CD14-positive monocyte (primary cell): Measurements from ENCODE around the gene SYNJ2. TPM values are rescaled to one million over a fixed set of nuclear protein-coding genes. Genes with fewer than 3 reads are reported as not detected.
"Not testable (repeated sequence)": the region's sequence is repeated elsewhere in the genome, so short reads cannot be mapped to it uniquely, and the experiment has no call there.

Source experiments
- DNase-seq, 3 donors: peaks; one replicate each; pipeline ENCODE4 v3.0.0-alpha.2; 2011 to 2022
- H2AFZ ChIP-seq: 2 replicates; pipeline ENCODE4 v1.6.0; 2012; ENCODE audit warnings: mild to moderate bottlenecking, low read depth, low read length, inconsistent platforms; ENCODE audit not compliant: insufficient read depth, poor library complexity, severe bottlenecking
- H3K27ac ChIP-seq, 2 donors: 1 replicate in 1 of 2; 2 replicates in 1 of 2; pipeline ENCODE4 v1.5.1; 2012 to 2013; ENCODE audit warnings: low read length in 2 of 2, control low read depth in 1 of 2, inconsistent platforms in 1 of 2, low read depth in 1 of 2, mild to moderate bottlenecking in 1 of 2
- H3K27me3 ChIP-seq, 2 donors: one replicate each; pipeline versions ENCODE4 v1.6.0 to v1.6.1; 2011 to 2013; ENCODE audit warnings: low read length in 2 of 2; ENCODE audit not compliant: control insufficient read depth in 2 of 2, insufficient read depth in 2 of 2
- H3K36me3 ChIP-seq, 2 donors: replicated peaks in 1 of 2; 1 replicate in 1 of 2; 2 replicates in 1 of 2; pipeline versions ENCODE4 v1.5.1 to v1.6.1; 2012 to 2013; ENCODE audit warnings: low read length in 2 of 2, control low read depth in 1 of 2, inconsistent platforms in 1 of 2, mild to moderate bottlenecking in 1 of 2; ENCODE audit not compliant: insufficient read depth in 2 of 2, control insufficient read depth in 1 of 2
- H3K4me1 ChIP-seq, 2 donors: 1 replicate in 1 of 2; 2 replicates in 1 of 2; pipeline versions ENCODE4 v1.5.1 to v1.6.1; 2012 to 2013; ENCODE audit warnings: low read length in 2 of 2, control low read depth in 1 of 2, inconsistent platforms in 1 of 2, mild to moderate bottlenecking in 1 of 2, moderate library complexity in 1 of 2; ENCODE audit not compliant: insufficient read depth in 2 of 2, control insufficient read depth in 1 of 2
- H3K4me2 ChIP-seq: replicated peaks from 2 replicates; pipeline ENCODE3; 2012; ENCODE audit warnings: low read length, moderate library complexity, mild to moderate bottlenecking; ENCODE audit not compliant: poor library complexity, severe bottlenecking; ENCODE audit errors: extremely low read depth
- H3K4me3 ChIP-seq, 3 experiments: fragments of 200-600 bp in 1 of 3; sonication (generic) in 1 of 3; replicated peaks in 1 of 3; 1 replicate in 2 of 3; 2 replicates in 1 of 3; pipeline ENCODE4 v1.5.1; 2011 to 2013; ENCODE audit warnings: low read length in 3 of 3, mild to moderate bottlenecking in 3 of 3, control low read depth in 2 of 3, low read depth in 2 of 3, inconsistent platforms in 1 of 3, moderate library complexity in 1 of 3
- H3K79me2 ChIP-seq: 2 replicates; pipeline ENCODE4 v1.6.0; 2012; ENCODE audit warnings: mild to moderate bottlenecking, control low read depth, inconsistent platforms, low read length, moderate library complexity; ENCODE audit not compliant: insufficient read depth
- H3K9ac ChIP-seq: 2 replicates; pipeline ENCODE4 v1.6.0; 2017; ENCODE audit warnings: low read length, mild to moderate bottlenecking; ENCODE audit not compliant: insufficient read depth, poor library complexity, severe bottlenecking
- H3K9me3 ChIP-seq, 2 donors: replicated peaks in 1 of 2; 1 replicate in 1 of 2; 2 replicates in 1 of 2; pipeline versions ENCODE4 v1.5.1 to v1.6.1; 2012 to 2013; ENCODE audit warnings: low read length in 2 of 2, control low read depth in 1 of 2; ENCODE audit not compliant: control insufficient read depth in 1 of 2, insufficient read depth in 1 of 2
- H4K20me1 ChIP-seq: 2 replicates; pipeline ENCODE4 v1.6.0; 2012; ENCODE audit warnings: mild to moderate bottlenecking, low read length, control low read depth, moderate library complexity; ENCODE audit not compliant: insufficient read depth
- H3K27ac Mint-ChIP-seq, 7 donors: one replicate each; pipeline ENCODE4 v1.8.0; 2020; ENCODE audit warnings: mild to moderate bottlenecking in 7 of 7, mixed read lengths in 7 of 7, moderate library complexity in 6 of 7, inconsistent platforms in 2 of 7
- H3K27me3 Mint-ChIP-seq, 3 donors: one replicate each; pipeline ENCODE4 v1.8.0; 2021 to 2022; ENCODE audit warnings: low read depth in 3 of 3, mild to moderate bottlenecking in 3 of 3, mixed read lengths in 3 of 3, moderate library complexity in 3 of 3, inconsistent platforms in 1 of 3
- H3K36me3 Mint-ChIP-seq, 2 donors: one replicate each; pipeline ENCODE4 v1.8.0; 2020; ENCODE audit warnings: mixed read lengths in 2 of 2, inconsistent platforms in 1 of 2, mild to moderate bottlenecking in 1 of 2
- H3K4me1 Mint-ChIP-seq: one replicate; pipeline ENCODE4 v1.8.0; 2020; ENCODE audit warnings: mild to moderate bottlenecking, mixed read lengths
- H3K4me3 Mint-ChIP-seq, 2 donors: one replicate each; pipeline ENCODE4 v1.8.0; 2020; ENCODE audit warnings: mild to moderate bottlenecking in 2 of 2, mixed read lengths in 2 of 2, moderate library complexity in 1 of 2
- H3K9me3 Mint-ChIP-seq, 7 donors: one replicate each; pipeline ENCODE4 v1.8.0; 2020 to 2022; ENCODE audit warnings: mixed read lengths in 7 of 7, mild to moderate bottlenecking in 6 of 7, moderate library complexity in 6 of 7, inconsistent platforms in 2 of 7
- CTCF ChIP-seq: fragments of 200-600 bp; IDR thresholded peaks from one replicate; pipeline ENCODE4 v1.8.0; 2022; ENCODE audit warnings: antibody characterized with exemption, mild to moderate bottlenecking
- WGBS: methylation state at CpG from one replicate; pipeline ENCODE4 v1.1.5; 2013; ENCODE audit warnings: missing lambda C conversion rate; ENCODE audit not compliant: insufficient coverage; 5-methylcytosine and 5-hydroxymethylcytosine counted together
- intact Hi-C, 2 donors: fragments of 100-400 bp; cut with micrococcal nuclease; formaldehyde crosslinking; loops; one replicate each; pipeline versions ENCODE4 v1.15.0 to v1.15.1; 2023
- polyA plus RNA-seq, 3 donors: library from polyadenylated mRNA; depleted of rRNA in 1 of 3; unstranded in 2 of 3; stranded (reverse) in 1 of 3; fragments of 300-500 nt in 2 of 3; fragments of >200 nt in 1 of 3; fragmentation: Illumina TruSeq in 2 of 3; gene quantifications; 1 replicate in 2 of 3; 2 replicates in 1 of 3; pipeline ENCODE4 v1.2.3, GENCODE V29; 2012 to 2021

The SYNJ2 gene
- polyA plus RNA-seq, 3 donors: 0.82 to 2.0 (median 1.6) TPM

GRCh38 chr6:157946865-157947532, 34.7 kb upstream of the SYNJ2 start:
- Mint-ChIP-seq H3K36me3 (peaks cover 24 to 33% of the 10 kb centered on the region in 2 donors), H3K4me1 (no peaks in the 10 kb centered on the region), H3K9me3 (peaks cover 0 to 5% (median 2%) of the 10 kb centered on the region in 7 donors), H3K27me3 (peaks cover 0 to 3% (median 0%) of the 10 kb centered on the region in 3 donors), H3K4me3 (peak overlapping the region in 1 of 2 donors; percentile 7), H3K27ac (no peak overlapping the region)
- Histone ChIP-seq H3K9me3 (no peaks in the 10 kb centered on the region), H3K9ac (no peak overlapping the region), H2AFZ (no peak overlapping the region), H3K4me3 (no peak overlapping the region), H3K27ac (no peak overlapping the region), H3K79me2 (no peaks in the 10 kb centered on the region), H3K27me3 (no peaks in the 10 kb centered on the region), H3K36me3 (peaks cover 7 to 32% of the 10 kb centered on the region in 2 donors), H3K4me2 (no peak overlapping the region), H3K4me1 (no peaks in the 10 kb centered on the region), H4K20me1 (no peaks in the 10 kb centered on the region)
- TF ChIP-seq CTCF: peak; percentile 12
- intact Hi-C loops: no loop called here
- 0% methylated on average over 1 of the region's 5 CpGs for whole genome bisulfite sequencing
- peak in 1 of 3 donors; percentile 22 for DNase-seq

- H3K36me3 Mint-ChIP-seq, H3K4me1 ChIP-seq, H3K4me3 ChIP-seq, H3K27ac ChIP-seq, H3K4me3 Mint-ChIP-seq, intact Hi-C loops, H3K27ac Mint-ChIP-seq, DNase-seq, H3K9me3 Mint-ChIP-seq, H3K9ac ChIP-seq, H3K4me1 Mint-ChIP-seq, H4K20me1 ChIP-seq, H3K4me2 ChIP-seq, H3K36me3 ChIP-seq, H3K27me3 ChIP-seq, H3K9me3 ChIP-seq, H2AFZ ChIP-seq, H3K79me2 ChIP-seq: not testable (repeated sequence)
- peaks cover 6 to 14% (median 7%) of the 10 kb centered on the region in 3 donors for H3K27me3 Mint-ChIP-seq
- WGBS: 83% methylated on average over 1 of the region's 1 CpG
These were observed 30.8 kb upstream of the SYNJ2 start for GRCh38 chr6:157950899-157951298.
